PC-9 (cell line): ENCODE results near the gene YIPF6.
"Not testable (repeated sequence)": the region's sequence is repeated elsewhere in the genome, so short reads cannot be mapped to it uniquely, and the experiment has no call there.

Experiments used
- CTCF ChIP-seq: fragments of 200-600 bp; sonication (generic); conservative IDR thresholded peaks from 2 replicates; pipeline ENCODE4 v1.6.1; 2017; ENCODE audit warnings: mixed run types, antibody characterized with exemption, mild to moderate bottlenecking, moderate library complexity
- EZH2 ChIP-seq: fragments of 200-600 bp; sonication (generic); IDR thresholded peaks from 2 replicates; pipeline ENCODE4 v1.8.0; 2017; ENCODE audit warnings: antibody characterized with exemption, low read depth

DNA sequence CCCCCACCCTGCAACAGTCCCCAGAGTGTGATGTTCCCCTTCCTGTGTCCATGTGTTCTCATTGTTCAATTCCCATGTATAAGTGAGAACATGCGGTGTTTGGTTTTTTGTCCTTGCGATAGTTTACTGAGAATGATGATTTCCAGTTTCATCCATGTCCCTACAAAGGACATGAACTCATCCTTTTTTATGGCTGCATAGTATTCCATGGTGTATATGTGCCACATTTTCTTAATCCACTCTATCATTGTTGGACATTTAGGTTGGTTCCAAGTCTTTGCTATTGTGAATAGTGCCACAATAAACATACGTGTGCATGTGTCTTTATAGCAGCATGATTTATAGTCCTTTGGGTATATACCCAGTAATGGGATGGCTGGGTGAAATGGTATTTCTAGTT, 12.7 kb upstream of the YIPF6 start:
- TF ChIP-seq CTCF, EZH2: not testable (repeated sequence)
